Mesodermal cell (in vitro differentiated cells): ENCODE measurements around the gene SH2D1B.

Experiments used
- H3K27ac ChIP-seq: 2 replicates; pipeline ENCODE4 v1.7.0; 2013; ENCODE audit warnings: mild to moderate bottlenecking, low read depth, low read length, moderate library complexity; ENCODE audit not compliant: severe bottlenecking
- H3K36me3 ChIP-seq: 2 replicates; pipeline ENCODE4 v1.7.1; 2013; ENCODE audit warnings: mild to moderate bottlenecking, low read length, moderate library complexity; ENCODE audit not compliant: control insufficient read depth, insufficient read depth
- H3K4me1 ChIP-seq: one replicate; pipeline ENCODE4 v1.7.1; 2013; ENCODE audit warnings: mild to moderate bottlenecking, low read length; ENCODE audit not compliant: insufficient read depth, control insufficient read depth, poor library complexity, severe bottlenecking
- H3K4me3 ChIP-seq: 2 replicates; pipeline ENCODE4 v1.7.0; 2013; ENCODE audit warnings: low read length, control low read depth, mild to moderate bottlenecking; ENCODE audit not compliant: insufficient read depth, poor library complexity, severe bottlenecking; ENCODE audit errors: extremely low read depth
- H3K9me3 ChIP-seq: 2 replicates; pipeline ENCODE4 v1.7.1; 2013; ENCODE audit warnings: mild to moderate bottlenecking, low read length, moderate library complexity; ENCODE audit not compliant: control insufficient read depth
- WGBS, 2 experiments: methylation state at CpG; one replicate each; pipeline ENCODE4 v1.1.5; 2013; ENCODE audit warnings: missing lambda C conversion rate in 2 of 2; ENCODE audit not compliant: insufficient coverage in 2 of 2; 5-methylcytosine and 5-hydroxymethylcytosine counted together

The SH2D1B gene

DNA sequence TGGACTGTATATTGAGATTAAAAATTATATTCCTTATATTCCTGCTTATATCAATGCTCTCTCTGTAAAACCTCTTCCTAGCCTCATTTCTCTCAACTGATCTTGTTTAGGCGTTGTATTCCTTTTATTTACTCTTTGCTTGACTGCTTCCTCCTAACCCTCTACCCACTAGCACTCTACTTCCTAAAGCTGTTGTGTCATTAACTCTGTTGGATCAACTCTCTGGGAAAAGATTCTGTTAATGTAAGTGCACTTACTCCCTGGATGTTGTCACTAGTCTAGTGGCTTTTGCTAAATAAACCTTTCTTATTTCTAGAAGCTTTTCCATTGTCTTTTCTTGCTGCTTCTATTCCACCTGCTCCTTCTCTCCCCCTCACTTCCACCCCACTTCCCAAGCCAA, 41.8 kb downstream of the SH2D1B start:
- Histone ChIP-seq H3K36me3 (peaks cover 6% of the 10 kb centered on the region), H3K27ac (no peak overlapping the region), H3K4me3 (no peak overlapping the region), H3K4me1 (peaks cover 22% of the 10 kb centered on the region), H3K9me3 (no peaks in the 10 kb centered on the region)
- WGBS, 2 experiments: 100% methylated on average over 1 of the region's 1 CpG

DNA sequence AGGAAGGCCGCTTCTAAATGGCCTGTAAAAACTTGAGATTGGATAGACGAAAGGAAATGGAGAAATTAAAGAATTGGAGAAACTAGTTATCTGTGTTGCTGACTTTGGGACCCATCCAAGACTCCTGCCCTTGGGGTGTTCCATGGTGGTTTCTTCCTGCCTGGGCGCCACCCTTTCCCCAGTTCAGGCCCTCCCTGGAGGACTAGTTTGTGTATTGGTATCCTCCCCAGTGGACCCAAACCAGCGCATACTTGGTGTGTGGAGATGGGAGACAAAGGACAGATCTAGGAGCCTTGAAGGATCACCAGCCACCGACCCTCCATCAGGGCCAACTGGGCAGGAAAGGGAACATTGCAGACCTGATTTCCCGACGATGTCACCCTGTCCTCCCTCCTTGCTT, 42.4 kb downstream of the SH2D1B start:
- H3K27ac ChIP-seq: no peak overlapping the region
- H3K36me3 ChIP-seq: peaks cover 6% of the 10 kb centered on the region
- H3K9me3 ChIP-seq: no peaks in the 10 kb centered on the region
- no peak overlapping the region for H3K4me3 ChIP-seq
- H3K4me1 ChIP-seq: peaks cover 22% of the 10 kb centered on the region
- WGBS, 2 experiments: 93 to 94% methylated on average over 6 of the region's 7 CpGs

DNA sequence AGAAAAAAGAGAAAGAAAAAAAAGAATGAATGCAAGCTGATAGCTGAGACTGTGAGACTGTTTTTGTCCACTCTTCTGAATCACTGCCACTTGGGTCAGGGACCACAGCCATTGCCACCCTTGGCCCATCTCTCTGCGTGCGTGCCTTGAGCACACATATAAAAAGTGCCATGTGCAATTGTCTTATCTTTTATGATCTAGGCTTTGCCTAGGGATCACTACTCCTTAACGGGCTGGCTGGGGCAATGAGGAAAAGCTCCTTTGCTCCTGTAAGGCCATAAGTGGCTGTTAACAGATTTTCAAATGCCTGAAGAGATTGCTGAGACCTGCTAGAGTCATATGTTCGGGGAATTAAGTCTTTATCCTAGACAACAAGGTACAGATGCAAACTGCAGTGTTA, 43.5 kb downstream of the SH2D1B start:
- peaks cover 6% of the 10 kb centered on the region for H3K36me3 ChIP-seq
- no peaks in the 10 kb centered on the region for H3K9me3 ChIP-seq
- WGBS, 2 experiments: 63 to 73% methylated on average over 4 of the region's 4 CpGs
- H3K4me1 ChIP-seq: peaks cover 13% of the 10 kb centered on the region
- no peak overlapping the region for H3K4me3 ChIP-seq
- peak overlapping the region; percentile 23 for H3K27ac ChIP-seq

DNA sequence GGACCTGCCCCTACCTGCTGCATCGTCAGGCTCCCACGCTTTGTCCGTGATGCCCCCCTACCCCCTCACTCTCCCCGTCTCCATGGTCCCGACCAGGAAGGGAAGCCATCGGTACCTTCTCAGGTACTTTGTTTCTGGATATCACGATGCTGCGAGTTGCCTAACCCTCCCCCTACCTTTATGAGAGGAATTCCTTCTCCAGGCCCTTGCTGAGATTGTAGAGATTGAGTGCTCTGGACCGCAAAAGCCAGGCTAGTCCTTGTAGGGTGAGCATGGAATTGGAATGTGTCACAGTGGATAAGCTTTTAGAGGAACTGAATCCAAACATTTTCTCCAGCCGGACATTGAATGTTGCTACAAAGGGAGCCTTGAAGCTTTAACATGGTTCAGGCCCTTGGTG, 44.2 kb downstream of the SH2D1B start:
- Histone ChIP-seq H3K4me3 (no peak overlapping the region), H3K36me3 (peaks cover 6% of the 10 kb centered on the region), H3K4me1 (peaks cover 10% of the 10 kb centered on the region), H3K9me3 (no peaks in the 10 kb centered on the region), H3K27ac (peak overlapping the region; percentile 23)
- WGBS, 2 experiments: 89 to 92% methylated on average over 7 to 8 of the region's 10 CpGs

DNA sequence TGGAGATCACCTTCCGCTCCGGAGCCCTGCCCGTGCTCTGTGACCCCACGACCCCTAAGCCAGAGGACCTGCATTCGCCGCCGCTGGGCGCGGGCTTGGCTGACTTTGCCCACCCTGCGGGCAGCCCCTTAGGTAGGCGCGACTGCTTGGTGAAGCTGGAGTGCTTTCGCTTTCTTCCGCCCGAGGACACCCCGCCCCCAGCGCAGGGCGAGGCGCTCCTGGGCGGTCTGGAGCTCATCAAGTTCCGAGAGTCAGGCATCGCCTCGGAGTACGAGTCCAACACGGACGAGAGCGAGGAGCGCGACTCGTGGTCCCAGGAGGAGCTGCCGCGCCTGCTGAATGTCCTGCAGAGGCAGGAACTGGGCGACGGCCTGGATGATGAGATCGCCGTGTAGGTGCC, 44.9 kb downstream of the SH2D1B start:
- WGBS, 2 experiments: 98% methylated on average over 26 to 36 of the region's 36 CpGs
- no peak overlapping the region for H3K4me3 ChIP-seq
- no peak overlapping the region for H3K27ac ChIP-seq
- H3K36me3 ChIP-seq: peaks cover 6% of the 10 kb centered on the region
- H3K4me1 ChIP-seq: peaks cover 10% of the 10 kb centered on the region
- no peaks in the 10 kb centered on the region for H3K9me3 ChIP-seq

DNA sequence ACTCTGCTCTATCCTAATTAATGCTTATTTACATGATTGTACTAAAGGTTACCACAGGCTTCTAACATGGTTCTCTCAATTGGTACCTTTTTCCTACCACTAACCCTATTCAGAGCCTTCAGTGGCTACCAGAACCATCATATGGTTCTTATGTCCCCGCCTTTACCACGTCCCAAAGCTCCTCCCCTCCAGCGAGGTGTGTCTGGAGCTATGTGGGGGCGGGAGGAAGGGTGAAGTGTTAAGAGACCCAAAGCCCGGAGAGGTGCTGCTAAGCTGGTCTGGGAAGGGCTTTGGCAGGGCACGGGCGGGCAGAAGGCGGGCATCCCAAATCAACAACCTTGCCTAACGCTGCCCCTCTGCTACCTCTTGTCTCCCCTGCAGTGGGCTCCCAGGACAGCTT, 45.3 kb downstream of the SH2D1B start:
- Histone ChIP-seq H3K4me3 (no peak overlapping the region), H3K4me1 (peaks cover 7% of the 10 kb centered on the region), H3K27ac (no peak overlapping the region), H3K9me3 (no peaks in the 10 kb centered on the region), H3K36me3 (peaks cover 6% of the 10 kb centered on the region)
- 91 to 100% methylated on average over 4 of the region's 9 CpGs for WGBS, 2 experiments

DNA sequence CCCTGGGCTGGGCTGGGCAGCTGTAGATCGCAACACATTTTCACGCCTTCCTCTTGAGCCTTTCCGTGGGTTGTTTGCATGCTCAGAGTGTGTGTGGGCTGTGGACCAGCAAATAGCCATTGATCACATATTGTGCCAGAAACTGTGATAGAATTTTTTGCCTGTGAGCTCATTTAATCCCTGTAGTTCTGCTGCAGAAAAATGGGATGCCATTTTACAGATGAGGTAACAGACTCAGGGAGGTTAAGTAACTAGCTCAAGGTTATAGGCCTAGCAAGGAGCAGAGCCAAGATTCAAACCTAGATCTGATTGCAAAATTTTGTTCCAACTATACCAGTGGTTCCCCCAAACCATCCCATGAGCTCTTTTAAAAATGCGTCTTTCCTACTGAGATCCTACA, 45.8 kb downstream of the SH2D1B start:
- no peak overlapping the region for H3K4me3 ChIP-seq
- WGBS, 2 experiments: 50% methylated on average over 2 of the region's 4 CpGs; no CpG with 5 or more reads in 1 of the 2 experiments
- H3K9me3 ChIP-seq: no peaks in the 10 kb centered on the region
- H3K4me1 ChIP-seq: peaks cover 4% of the 10 kb centered on the region
- peaks cover 6% of the 10 kb centered on the region for H3K36me3 ChIP-seq
- no peak overlapping the region for H3K27ac ChIP-seq

DNA sequence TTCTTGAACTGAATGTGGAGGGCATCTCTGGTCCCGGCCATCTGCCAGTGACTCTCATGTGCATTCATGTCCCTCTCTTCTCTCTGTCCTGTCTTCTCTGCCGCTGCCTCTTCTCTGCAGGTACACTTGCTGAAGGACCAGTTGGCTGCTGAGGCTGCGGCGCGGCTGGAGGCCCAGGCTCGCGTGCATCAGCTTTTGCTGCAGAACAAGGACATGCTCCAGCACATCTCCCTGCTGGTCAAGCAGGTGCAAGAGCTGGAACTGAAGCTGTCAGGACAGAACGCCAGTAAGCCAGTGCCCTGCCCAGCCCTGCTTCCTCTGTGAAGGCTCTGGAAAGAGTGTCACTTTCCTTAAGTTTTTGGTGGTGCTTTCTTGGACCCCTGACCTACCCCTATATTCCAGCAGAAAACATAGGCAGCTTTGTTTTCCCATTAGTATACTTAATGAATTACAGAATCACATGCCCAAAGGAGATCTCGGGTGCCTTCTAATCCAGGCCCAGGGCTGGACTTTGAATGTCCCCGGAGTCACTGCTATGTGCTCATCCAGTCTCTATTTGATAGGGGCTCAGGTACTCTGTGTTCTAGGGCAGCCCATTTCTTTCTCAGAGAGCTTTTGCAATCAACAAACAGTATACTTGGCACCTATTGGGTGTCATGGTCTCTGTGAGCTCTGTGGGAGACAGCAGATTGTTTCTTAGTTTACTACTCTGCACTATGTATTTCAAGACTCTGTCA, 46.5 kb downstream of the SH2D1B start:
- WGBS, 2 experiments: 97 to 98% methylated on average over 8 to 10 of the region's 10 CpGs
- H3K4me3 ChIP-seq: no peak overlapping the region
- H3K27ac ChIP-seq: no peak overlapping the region
- peaks cover 4% of the 10 kb centered on the region for H3K4me1 ChIP-seq
- no peaks in the 10 kb centered on the region for H3K9me3 ChIP-seq
- H3K36me3 ChIP-seq: peaks cover 6% of the 10 kb centered on the region

DNA sequence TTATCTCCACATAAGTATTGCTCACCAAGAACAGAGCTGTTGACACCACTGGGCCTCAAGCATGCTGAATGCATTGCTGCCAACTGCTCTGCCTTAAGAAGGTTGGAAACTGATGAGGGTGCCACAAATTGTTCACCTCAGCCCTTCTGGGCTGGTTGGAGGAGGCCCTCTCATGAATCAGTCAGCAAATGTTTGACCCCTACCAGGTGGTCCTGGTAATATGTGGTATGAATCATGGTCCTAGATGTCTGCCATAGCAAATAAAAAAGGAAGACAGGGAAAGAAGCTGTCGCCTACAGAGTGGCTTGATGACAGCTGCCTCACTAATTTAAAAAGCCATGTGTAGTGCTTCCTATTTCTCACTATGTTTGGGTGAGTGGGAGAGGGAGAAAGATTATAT, 47.4 kb downstream of the SH2D1B start:
- no peaks in the 10 kb centered on the region for H3K9me3 ChIP-seq
- 100% methylated on average over 1 of the region's 1 CpG; no CpG with 5 or more reads in 1 of the 2 experiments for WGBS, 2 experiments
- no peak overlapping the region for H3K27ac ChIP-seq

DNA sequence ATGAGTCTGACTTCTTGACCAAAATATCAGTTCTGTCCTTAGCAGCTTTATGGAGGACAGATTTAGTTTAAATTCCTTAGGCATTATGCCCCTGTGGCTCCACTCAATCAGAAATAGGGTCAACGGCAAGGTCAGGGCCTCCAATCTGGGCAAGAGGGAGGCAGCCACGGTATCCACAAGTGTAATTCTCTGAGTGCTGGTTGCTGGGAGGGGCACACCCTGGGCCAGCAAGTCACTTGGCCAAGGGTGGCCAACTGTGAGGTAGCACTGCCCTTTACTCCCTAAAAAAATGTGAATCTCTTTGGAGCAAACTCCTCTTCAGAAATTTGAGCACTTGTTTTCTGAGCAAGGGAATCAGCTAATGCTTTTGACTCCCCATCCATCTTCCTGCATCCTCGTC, 48.1 kb downstream of the SH2D1B start:
- H3K9me3 ChIP-seq: no peaks in the 10 kb centered on the region
- H3K4me3 ChIP-seq: no peak overlapping the region
- peaks cover 6% of the 10 kb centered on the region for H3K36me3 ChIP-seq
- H3K4me1 ChIP-seq: peaks cover 4% of the 10 kb centered on the region
- H3K27ac ChIP-seq: no peak overlapping the region
- WGBS, 2 experiments: 94 to 100% methylated on average over 3 of the region's 3 CpGs

More for the DNA sequence above, 47.4 kb downstream of the SH2D1B start:
- Histone ChIP-seq H3K4me3 (no peak overlapping the region), H3K4me1 (peaks cover 4% of the 10 kb centered on the region), H3K36me3 (peaks cover 6% of the 10 kb centered on the region)

DNA sequence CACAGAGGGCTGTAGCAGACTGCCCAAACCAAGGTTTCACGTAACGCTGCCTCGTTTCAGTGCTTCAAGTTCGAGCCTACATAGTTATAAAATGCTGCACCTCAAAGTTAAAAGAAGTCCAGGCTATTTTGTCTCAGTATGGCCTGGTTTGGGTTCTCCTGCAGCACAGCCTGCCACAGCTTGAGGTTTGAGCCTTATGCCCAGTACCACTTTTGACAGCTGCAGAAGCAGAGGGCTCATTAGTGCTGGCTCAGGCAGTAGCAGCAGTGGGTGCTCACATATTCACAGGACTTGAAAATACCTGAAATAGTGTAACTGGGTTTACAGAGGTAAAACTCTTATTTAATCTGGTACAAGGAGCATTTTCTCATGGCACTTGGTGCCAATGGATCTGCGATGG, 50.6 kb downstream of the SH2D1B start:
- 94 to 97% methylated on average over 5 of the region's 5 CpGs for WGBS, 2 experiments
- no peaks in the 10 kb centered on the region for H3K4me1 ChIP-seq
- H3K9me3 ChIP-seq: no peaks in the 10 kb centered on the region
- H3K4me3 ChIP-seq: no peak overlapping the region
- H3K27ac ChIP-seq: no peak overlapping the region
- H3K36me3 ChIP-seq: peaks cover 11% of the 10 kb centered on the region
